T follicular helper cell (primary cell): Measurements from ENCODE around the gene NSUN5.
"Not testable (repeated sequence)": the region's sequence is repeated elsewhere in the genome, so short reads cannot be mapped to it uniquely, and the experiment has no call there.

Experiments
- DNase-seq: peaks from one replicate; pipeline ENCODE4 v3.0.0-alpha.2; 2020; ENCODE audit warnings: low read depth

NSUN5 gene

GRCh38 chr7:73327449-73327848 lies 18.8 kb upstream of the NSUN5 start:
- not testable (repeated sequence) for DNase-seq

- DNase-seq, result not testable (repeated sequence)
These were observed 16.8 kb upstream of the NSUN5 start for GRCh38 chr7:73325424-73325823.

GRCh38 chr7:73324081-73324845 lies 15.6 kb upstream of the NSUN5 start:
- DNase-seq, result peak; percentile 25

- not testable (repeated sequence) for DNase-seq
These were observed 14.9 kb upstream of the NSUN5 start for GRCh38 chr7:73323434-73324080.

GRCh38 chr7:73320009-73320408 lies 11.4 kb upstream of the NSUN5 start:
- DNase-seq, result not testable (repeated sequence)

GRCh38 chr7:73319541-73319940 lies 10.9 kb upstream of the NSUN5 start:
- not testable (repeated sequence) for DNase-seq

- DNase-seq, result not testable (repeated sequence)
These were observed 10.1 kb upstream of the NSUN5 start for GRCh38 chr7:73318656-73319204.

GRCh38 chr7:73316521-73316920 lies 7.9 kb upstream of the NSUN5 start:
- DNase-seq, result no peak

- no peak for DNase-seq
These were observed 5.6 kb upstream of the NSUN5 start for GRCh38 chr7:73314271-73314670.

- DNase-seq, result no peak
These were observed 4.9 kb upstream of the NSUN5 start for GRCh38 chr7:73313521-73313906.

- no peak for DNase-seq
These were observed 4.3 kb upstream of the NSUN5 start for GRCh38 chr7:73312831-73313520.

- DNase-seq, result not testable (repeated sequence)
These were observed 2.8 kb upstream of the NSUN5 start for GRCh38 chr7:73311421-73311820.

- no peak for DNase-seq
These were observed 457 bp downstream of the NSUN5 start for GRCh38 chr7:73308074-73308664.

- no peak for DNase-seq
These were observed 1.2 kb downstream of the NSUN5 start for GRCh38 chr7:73307436-73307835.

GRCh38 chr7:73304612-73305387 lies 3.8 kb downstream of the NSUN5 start:
- DNase-seq, result not testable (repeated sequence)

- DNase-seq, result no peak
These were observed 4.6 kb downstream of the NSUN5 start for GRCh38 chr7:73304071-73304470.

- DNase-seq, result no peak
These were observed 5.1 kb downstream of the NSUN5 start for GRCh38 chr7:73303546-73303945.

GRCh38 chr7:73302846-73303245 lies 5.8 kb downstream of the NSUN5 start:
- not testable (repeated sequence) for DNase-seq

GRCh38 chr7:73301108-73301507 lies 7.5 kb downstream of the NSUN5 start:
- not testable (repeated sequence) for DNase-seq

GRCh38 chr7:73299812-73300211 lies 8.8 kb downstream of the NSUN5 start:
- DNase-seq, result not testable (repeated sequence)

- not testable (repeated sequence) for DNase-seq
These were observed 10.9 kb downstream of the NSUN5 start for GRCh38 chr7:73297706-73298105.
